Thymus (tissue), 11 donors: ENCODE measurements around the gene PI4K2A. TPM values are rescaled to one million over a fixed set of nuclear protein-coding genes. Genes with fewer than 3 reads are reported as not detected.
"Not testable (repeated sequence)": the region's sequence is repeated elsewhere in the genome, so short reads cannot be mapped to it uniquely, and the experiment has no call there.

Experiments
- DNase-seq, 9 donors: peaks; one replicate each; pipeline ENCODE4 v3.0.0-alpha.2; 2013; ENCODE audit warnings: low spot score in 9 of 9, low read depth in 6 of 9, missing footprints in 1 of 9
- H3K27ac ChIP-seq, 2 donors: one replicate each; pipeline ENCODE4 v1.5.1; 2013; ENCODE audit warnings: control low read depth in 1 of 2, low read depth in 1 of 2, low read length in 1 of 2, mild to moderate bottlenecking in 1 of 2, moderate library complexity in 1 of 2
- H3K27me3 ChIP-seq, 2 donors: one replicate each; pipeline ENCODE4 v1.5.1; 2013; ENCODE audit warnings: low read length in 1 of 2; ENCODE audit not compliant: control insufficient read depth in 2 of 2, insufficient read depth in 1 of 2
- H3K36me3 ChIP-seq, 2 donors: one replicate each; pipeline ENCODE4 v1.5.1; 2013; ENCODE audit warnings: low read length in 1 of 2, mild to moderate bottlenecking in 1 of 2, moderate library complexity in 1 of 2; ENCODE audit not compliant: control insufficient read depth in 2 of 2, insufficient read depth in 2 of 2
- H3K4me1 ChIP-seq, 2 donors: one replicate each; pipeline ENCODE4 v1.5.1; 2013; ENCODE audit warnings: low read length in 2 of 2; ENCODE audit not compliant: control insufficient read depth in 2 of 2, insufficient read depth in 2 of 2
- H3K4me3 ChIP-seq, 2 donors: one replicate each; pipeline ENCODE4 v1.5.1; 2013; ENCODE audit warnings: low read length in 2 of 2, control low read depth in 1 of 2, mild to moderate bottlenecking in 1 of 2
- H3K9me3 ChIP-seq, 2 donors: one replicate each; pipeline ENCODE4 v1.5.1; 2013; ENCODE audit warnings: low read length in 1 of 2, mild to moderate bottlenecking in 1 of 2; ENCODE audit not compliant: control insufficient read depth in 2 of 2, insufficient read depth in 1 of 2
- WGBS: extraction: QIAGEN DNeasy Blood & Tissue Kit; methylation state at CpG from one replicate; pipeline ENCODE4 v1.1.7; 2013; 5-methylcytosine and 5-hydroxymethylcytosine counted together
- polyA plus RNA-seq: library from polyadenylated mRNA; stranded (reverse); fragments of 200-250 nt; gene quantifications from one replicate; pipeline ENCODE4 v1.2.3, GENCODE V29; 2013
- total RNA-seq: library from RNA; stranded (reverse); fragments of 120-200 nt; gene quantifications from one replicate; pipeline ENCODE4 v1.2.4, GENCODE V29; 2013
- donor health status: healthy.

Gene PI4K2A
- total and polyA plus RNA-seq, 2 donors = 8.9 to 13.5 TPM

DNA sequence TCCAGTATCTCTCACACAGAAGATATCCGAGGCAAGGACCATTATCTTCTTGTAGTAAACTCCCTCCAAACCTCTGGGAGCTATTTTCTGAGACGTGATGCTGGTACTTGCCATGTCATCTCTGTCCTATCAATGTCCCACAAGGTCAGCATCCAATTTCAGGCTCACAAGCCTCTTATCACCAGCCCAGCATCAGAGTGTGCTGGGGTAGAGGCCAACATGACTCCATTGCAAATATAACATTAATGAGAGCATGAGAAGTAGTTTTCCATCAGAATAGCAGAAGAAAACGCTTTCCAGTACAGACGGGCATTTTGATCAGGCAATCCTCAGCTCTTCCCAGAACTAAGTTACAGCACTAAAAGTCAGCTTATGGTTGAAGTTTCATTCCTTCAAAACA lies 12.7 kb upstream of the PI4K2A start:
- WGBS = 98% methylated on average over 4 of the region's 4 CpGs
- H3K9me3 ChIP-seq = peaks cover 0 to under 1% of the 10 kb centered on the region in 2 donors
- H3K4me1 ChIP-seq = peaks cover 2% of the 10 kb centered on the region in 2 donors
- no peaks in the 10 kb centered on the region for H3K36me3 ChIP-seq
- no peak overlapping the region for H3K27ac ChIP-seq
- no peak for DNase-seq
- no peak overlapping the region for H3K4me3 ChIP-seq
- H3K27me3 ChIP-seq = peaks cover 0 to under 1% of the 10 kb centered on the region in 2 donors

GRCh38 chr10:97628228-97628627 lies 12.2 kb upstream of the PI4K2A start:
- peaks cover 0 to 5% of the 10 kb centered on the region in 2 donors for H3K9me3 ChIP-seq
- H3K27me3 ChIP-seq = peaks cover 0 to 6% of the 10 kb centered on the region in 2 donors
- DNase-seq = no peak
- H3K27ac ChIP-seq = no peak overlapping the region
- no peaks in the 10 kb centered on the region for H3K36me3 ChIP-seq
- WGBS = 99% methylated on average over 3 of the region's 3 CpGs
- H3K4me3 ChIP-seq = no peak overlapping the region
- H3K4me1 ChIP-seq = peaks cover 2 to 7% of the 10 kb centered on the region in 2 donors

DNA sequence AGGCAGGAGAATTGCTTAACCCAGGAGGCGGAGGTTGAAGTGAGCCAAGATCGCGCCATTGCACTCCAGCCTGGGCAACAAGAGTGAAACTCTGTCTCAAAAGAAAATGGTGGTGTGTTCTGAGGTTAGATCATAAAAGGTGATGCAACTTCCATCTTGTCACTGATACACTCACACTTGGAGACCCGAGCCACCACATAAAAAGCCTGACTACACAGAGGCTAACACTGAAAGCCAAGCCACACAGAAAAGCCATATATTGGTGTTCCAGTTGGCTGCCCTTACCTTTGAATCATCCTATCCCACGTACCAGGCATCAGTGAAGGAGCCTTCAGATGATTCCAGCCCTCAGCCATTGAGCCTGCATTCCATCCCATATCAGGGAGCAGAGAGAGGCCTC lies 11.2 kb upstream of the PI4K2A start:
- Histone ChIP-seq H3K27me3 (peaks cover 0 to 6% of the 10 kb centered on the region in 2 donors), H3K4me1 (peaks cover 2 to 10% of the 10 kb centered on the region in 2 donors), H3K36me3 (no peaks in the 10 kb centered on the region), H3K4me3 (no peak overlapping the region), H3K9me3 (peaks cover 0 to 6% of the 10 kb centered on the region in 2 donors), H3K27ac (no peak overlapping the region)
- DNase-seq = no peak
- WGBS = 96% methylated on average over 5 of the region's 5 CpGs

DNA sequence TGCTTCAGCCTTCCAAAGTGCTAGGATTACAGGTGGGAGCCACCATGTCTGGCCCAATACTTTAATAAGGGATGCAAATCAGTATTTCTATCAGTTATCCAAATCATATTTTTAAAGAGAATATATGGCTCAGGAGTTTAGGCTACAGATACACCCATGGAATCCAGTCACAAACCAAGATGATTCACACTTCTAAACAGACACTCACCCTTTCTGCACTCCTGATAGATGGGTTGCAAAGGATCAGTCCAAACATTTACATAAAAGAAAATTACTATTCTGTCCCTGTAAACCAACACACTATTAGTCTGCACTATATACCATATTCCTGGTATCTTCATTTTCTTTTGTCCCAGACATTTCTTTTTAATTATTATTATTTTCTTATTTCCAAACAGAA lies 9.4 kb upstream of the PI4K2A start:
- H3K4me1 ChIP-seq = peaks cover 2 to 10% of the 10 kb centered on the region in 2 donors
- H3K27ac ChIP-seq = no peak overlapping the region
- peaks cover 0 to 6% of the 10 kb centered on the region in 2 donors for H3K27me3 ChIP-seq
- H3K4me3 ChIP-seq = no peak overlapping the region
- no peaks in the 10 kb centered on the region for H3K36me3 ChIP-seq
- peaks cover 0 to 6% of the 10 kb centered on the region in 2 donors for H3K9me3 ChIP-seq
- DNase-seq = no peak

- 6% methylated on average over 62 of the region's 62 CpGs for WGBS
- no peak within 1 kb of the TSS for H3K27ac ChIP-seq
These were observed 7.3 kb upstream of the PI4K2A start, which contains the start of gene MORN4 for GRCh38 chr10:97632949-97633884. Gene MORN4 (minus strand): TSS chr10:97633500. CDS start chr10:97619653, 13,847 bp downstream.

GRCh38 chr10:97633921-97634320 lies 6.5 kb upstream of the PI4K2A start:
- H3K4me1 ChIP-seq = peaks cover 2 to 10% of the 10 kb centered on the region in 2 donors
- no peak for DNase-seq
- H3K9me3 ChIP-seq = peaks cover 0 to 6% of the 10 kb centered on the region in 2 donors
- 97% methylated on average over 8 of the region's 8 CpGs for WGBS
- no peaks in the 10 kb centered on the region for H3K36me3 ChIP-seq
- H3K4me3 ChIP-seq = peak overlapping the region in 1 of 2 donors; percentile 78
- H3K27ac ChIP-seq = no peak overlapping the region
- peaks cover 0 to 6% of the 10 kb centered on the region in 2 donors for H3K27me3 ChIP-seq

More at GRCh38 chr10:97632949-97633884, 7.3 kb upstream of the PI4K2A start, which contains the start of gene MORN4:
- Histone ChIP-seq H3K9me3 (peaks cover 0 to 6% of the 10 kb centered on the region in 2 donors), H3K4me1 (peaks cover 2 to 10% of the 10 kb centered on the region in 2 donors), H3K4me3 (peak within 1 kb of the TSS; percentile 44 to 78), H3K36me3 (no peaks in the 10 kb centered on the region), H3K27me3 (peaks cover 0 to 6% of the 10 kb centered on the region in 2 donors)
- peak; percentile 67 to 94 (median 74) for DNase-seq

DNA sequence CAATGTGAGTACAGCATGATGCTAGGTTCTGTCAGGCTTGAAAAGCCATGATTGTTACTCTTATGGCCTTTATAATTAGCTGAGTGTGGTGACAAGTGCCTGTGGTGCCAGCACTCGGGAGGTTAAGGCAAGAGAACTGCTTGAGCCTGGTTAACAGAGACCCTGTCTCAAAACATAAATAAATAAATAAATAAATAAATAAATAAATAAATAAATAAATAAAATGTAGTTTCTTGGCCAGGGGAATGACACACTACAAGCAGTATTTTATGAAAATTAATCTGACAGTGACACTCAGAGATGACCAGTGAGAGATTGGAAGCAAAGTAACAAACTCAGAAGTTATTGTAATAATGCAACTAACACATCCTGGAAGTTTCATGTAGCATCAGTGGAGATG lies 4.9 kb upstream of the PI4K2A start:
- 96% methylated on average over 1 of the region's 1 CpG for WGBS
- Histone ChIP-seq H3K4me3 (no peak overlapping the region), H3K4me1 (peaks cover 2 to 13% of the 10 kb centered on the region in 2 donors), H3K36me3 (no peaks in the 10 kb centered on the region), H3K27ac (no peak overlapping the region), H3K9me3 (peaks cover 0 to 6% of the 10 kb centered on the region in 2 donors), H3K27me3 (peaks cover 0 to 6% of the 10 kb centered on the region in 2 donors)
- no peak for DNase-seq

DNA sequence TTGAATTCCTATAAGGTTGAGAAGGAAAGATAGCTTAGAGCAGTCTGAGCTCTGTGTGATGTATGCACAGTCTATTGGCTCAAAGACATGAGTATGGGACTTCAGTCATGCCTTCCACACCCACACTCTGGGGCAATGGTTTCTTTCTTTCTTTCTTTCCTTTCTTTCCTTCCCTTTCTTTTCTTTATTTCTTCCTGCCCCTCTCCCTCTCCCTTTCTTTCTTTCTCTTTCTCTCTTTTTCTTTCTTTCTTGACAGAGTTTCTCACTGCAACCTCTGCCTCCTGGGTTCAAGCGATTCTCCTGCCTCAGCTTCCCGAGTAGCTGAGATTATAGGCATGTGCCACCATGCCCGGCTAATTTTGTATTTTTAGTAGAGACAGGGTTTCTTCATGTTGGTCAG lies 1.4 kb upstream of the PI4K2A start:
- WGBS = 96% methylated on average over 3 of the region's 3 CpGs
- not testable (repeated sequence) for H3K9me3 ChIP-seq, H3K4me3 ChIP-seq, H3K36me3 ChIP-seq, H3K27me3 ChIP-seq, DNase-seq, H3K27ac ChIP-seq
- peaks cover 11 to 12% of the 10 kb centered on the region in 2 donors for H3K4me1 ChIP-seq
